A549 (cell line): ENCODE data around the gene ARIH1. TPM values are rescaled to one million over a fixed set of nuclear protein-coding genes. Genes with fewer than 3 reads are reported as not detected.
"Not testable (repeated sequence)": the region's sequence is repeated elsewhere in the genome, so short reads cannot be mapped to it uniquely, and the experiment has no call there.

ENCODE experiments used
- ATAC-seq, 2 experiments: fragments of 200-7000 bp in 1 of 2; fragments of >200 bp in 1 of 2; cut with Nextera tagmentation in 1 of 2; cut with Tn5 transposase in 1 of 2; 3 replicates each; pipeline versions ENCODE4 v1.8.0 to v1.9.1; 2018 to 2020; ENCODE audit warnings: mild to moderate bottlenecking in 1 of 2, moderate library complexity in 1 of 2
- CTCF ChIA-PET: fragments of 300-600 bp; sonication (Branson Sonifier 250); formaldehyde crosslinking; extraction: SDS; loops from one replicate; lab custom pipeline; 2021; ENCODE audit warnings: antibody characterized with exemption, inconsistent platforms; lab: Yijun Ruan, JAX
- POLR2A ChIA-PET: fragments of 350-600 bp; formaldehyde crosslinking; extraction: SDS; loops from one replicate; lab custom pipeline; 2021; ENCODE audit warnings: antibody characterized with exemption, inconsistent platforms; lab: Yijun Ruan, JAX
- DNase-seq, 2 experiments: peaks; one replicate each; pipeline versions ENCODE4 v3.0.0 to v3.0.0-alpha.2; 2011 to 2016; ENCODE audit warnings: low read depth in 1 of 2, low spot score in 1 of 2
- FAIRE-seq: peaks from 2 replicates; lab custom pipeline; 2011; peaks lifted over from hg19 to GRCh38; lab: Jason Lieb, UNC
- H3K27ac ChIP-seq, 2 experiments: fragments of >200 bp; sonication (Bioruptor Twin); formaldehyde crosslinking; 3 replicates each; pipeline ENCODE4 v1.5.1; 2016 to 2017
- H3K4me1 ChIP-seq: fragments of >200 bp; sonication (Bioruptor Twin); formaldehyde crosslinking; 3 replicates; pipeline ENCODE4 v1.6.1; 2016
- H3K4me2 ChIP-seq: fragments of >200 bp; sonication (Bioruptor Twin); formaldehyde crosslinking; 3 replicates; pipeline ENCODE4 v1.6.1; 2016
- H3K4me3 ChIP-seq: fragments of >200 bp; sonication (Bioruptor Twin); formaldehyde crosslinking; 3 replicates; pipeline ENCODE4 v1.5.1; 2016
- H3K9me3 ChIP-seq: fragments of >200 bp; sonication (Bioruptor Twin); formaldehyde crosslinking; 3 replicates; pipeline ENCODE4 v1.6.1; 2016
- ATOH8 ChIP-seq: fragments of 250-450 bp; sonication (Bioruptor Pico); IDR thresholded peaks from 2 replicates; pipeline ENCODE4 v1.5.0; 2020; ENCODE audit warnings: low read depth, mild to moderate bottlenecking, moderate library complexity
- EHF ChIP-seq: fragments of 250-450 bp; sonication (Bioruptor Pico); IDR thresholded peaks from 2 replicates; pipeline ENCODE4 v1.5.0; 2020; ENCODE audit warnings: mild to moderate bottlenecking
- EHMT2 ChIP-seq: fragments of 200-600 bp; sonication (generic); IDR thresholded peaks from 2 replicates; pipeline ENCODE4 v1.6.1; 2016; ENCODE audit warnings: antibody characterized with exemption, low read depth, mild to moderate bottlenecking, moderate library complexity
- FOSB ChIP-seq: fragments of 250-450 bp; sonication (Bioruptor Pico); IDR thresholded peaks from 2 replicates; pipeline ENCODE4 v1.5.0; 2020; ENCODE audit warnings: mild to moderate bottlenecking, moderate library complexity
- HOXB13 ChIP-seq: fragments of 250-450 bp; sonication (Bioruptor Pico); IDR thresholded peaks from 2 replicates; pipeline ENCODE4 v1.5.0; 2020; ENCODE audit warnings: low read depth, mild to moderate bottlenecking, moderate library complexity
- MAFK ChIP-seq: fragments of 450-650 bp; IDR thresholded peaks from 2 replicates; pipeline ENCODE4 v1.6.1; 2014; ENCODE audit not compliant: partially characterized antibody
- NR3C1 ChIP-seq: fragments of >200 bp; sonication (Bioruptor Twin); formaldehyde crosslinking; IDR thresholded peaks from 3 replicates; pipeline ENCODE4 v1.6.1; 2017
- PHF8 ChIP-seq: fragments of 200-600 bp; sonication (generic); IDR thresholded peaks from 2 replicates; pipeline ENCODE4 v1.6.1; 2016; ENCODE audit warnings: low read depth, mild to moderate bottlenecking, antibody characterized with exemption, moderate library complexity, borderline replicate concordance
- POLR2A ChIP-seq: IDR thresholded peaks from 2 replicates; pipeline ENCODE4 v1.6.1; 2012; ENCODE audit warnings: mild to moderate bottlenecking, low read length
- USF2 ChIP-seq: fragments of 450-650 bp; IDR thresholded peaks from 2 replicates; pipeline ENCODE4 v1.6.1; 2014; ENCODE audit warnings: antibody characterized with exemption
- ZFP36 ChIP-seq: fragments of 450-650 bp; IDR thresholded peaks from 2 replicates; pipeline ENCODE4 v1.6.1; 2014; ENCODE audit warnings: borderline replicate concordance; ENCODE audit not compliant: partially characterized antibody
- ZNF302 ChIP-seq: fragments of 250-450 bp; sonication (Bioruptor Pico); IDR thresholded peaks from 2 replicates; pipeline ENCODE4 v1.9.0; 2021; ENCODE audit warnings: inconsistent platforms, mild to moderate bottlenecking, moderate library complexity
- WGBS: methylation state at CpG from one replicate; pipeline ENCODE4 v1.1.6; 2017; ENCODE audit errors: missing lambda C conversion rate; 5-methylcytosine and 5-hydroxymethylcytosine counted together
- polyA plus RNA-seq, 4 experiments: library from polyadenylated mRNA; depleted of rRNA in 3 of 4; stranded (reverse); fragments of >200 nt; fragmentation: RNase III in 1 of 4; extraction: RNeasy Plus Mini Kit Qiagen cat#74134 plus additional on column Dnase treatment in 1 of 4; gene quantifications; 2 replicates in 3 of 4; 3 replicates in 1 of 4; pipeline ENCODE4 v1.2.3, GENCODE V29; 2011 to 2017
- TF ChIP-seq, protein P1 (sequence below): IDR thresholded peaks from 2 replicates; pipeline ENCODE4 v1.6.1; 2012; ENCODE audit warnings: low read depth, borderline replicate concordance
- TF ChIP-seq, protein P2 (sequence below): IDR thresholded peaks from 2 replicates; pipeline ENCODE4 v1.6.1; 2012

Gene ARIH1
- polyA plus RNA-seq, 2 of the 4 experiments (the other 2 are of a cell fraction): 92.6 to 127 TPM

DNA sequence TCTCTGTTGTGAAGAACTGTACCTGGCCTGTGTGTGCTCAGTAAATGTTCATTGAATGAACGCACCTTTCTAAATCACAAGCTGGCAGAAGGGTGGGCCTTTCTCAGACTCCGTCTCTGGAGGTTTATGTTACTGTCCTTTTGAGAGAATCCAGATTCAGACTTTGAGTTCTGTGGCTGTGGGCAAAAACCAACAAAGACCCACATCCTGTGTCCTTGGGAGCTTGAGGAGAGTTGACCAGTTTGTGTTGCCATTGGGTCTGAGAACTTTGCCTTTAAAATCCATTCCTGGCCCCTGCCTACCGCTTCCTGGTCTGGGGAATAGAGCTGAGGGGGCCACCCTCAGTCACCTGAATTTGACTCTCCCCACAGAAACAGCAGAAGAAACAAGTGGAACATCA lies 134.0 kb downstream of the ARIH1 start:
- not testable (repeated sequence) for ATAC-seq, DNase-seq, H3K4me2 ChIP-seq, H3K9me3 ChIP-seq, H3K27ac ChIP-seq, H3K4me3 ChIP-seq, H3K4me1 ChIP-seq, FAIRE-seq
- ChIA-PET CTCF (interaction anchor here (1.2 to 5.5 kb wide), 3 partner anchors 8 to 78 kb away, joined by 3 to 43 read pairs (median 5); partner anchors contain the start of genes BBS4 and HIGD2B), POLR2A (interaction anchor here (1.4 kb wide), 1 partner anchor 8 kb away, joined by 3 read pairs; no protein-coding TSS in a partner anchor)
- WGBS: 88% methylated on average over 3 of the region's 3 CpGs

- H3K27ac ChIP-seq: no peak overlapping the region
- WGBS: 73% methylated on average over 8 of the region's 8 CpGs
- TF ChIP-seq, protein P1, sequence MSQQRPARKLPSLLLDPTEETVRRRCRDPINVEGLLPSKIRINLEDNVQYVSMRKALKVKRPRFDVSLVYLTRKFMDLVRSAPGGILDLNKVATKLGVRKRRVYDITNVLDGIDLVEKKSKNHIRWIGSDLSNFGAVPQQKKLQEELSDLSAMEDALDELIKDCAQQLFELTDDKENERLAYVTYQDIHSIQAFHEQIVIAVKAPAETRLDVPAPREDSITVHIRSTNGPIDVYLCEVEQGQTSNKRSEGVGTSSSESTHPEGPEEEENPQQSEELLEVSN: no peak
- no peak for TF ChIP-seq NR3C1
- TF ChIP-seq ATOH8 (CRISPR knock-in tag): no peak
- TF ChIP-seq FOSB (CRISPR knock-in tag): no peak
- no peak for TF ChIP-seq MAFK
- TF ChIP-seq, protein P2, sequence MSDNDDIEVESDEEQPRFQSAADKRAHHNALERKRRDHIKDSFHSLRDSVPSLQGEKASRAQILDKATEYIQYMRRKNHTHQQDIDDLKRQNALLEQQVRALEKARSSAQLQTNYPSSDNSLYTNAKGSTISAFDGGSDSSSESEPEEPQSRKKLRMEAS: no peak
- TF ChIP-seq ZNF302 (CRISPR knock-in tag): no peak
- ATAC-seq: peak in 1 of 2 experiments; percentile 15; a peak in 1 of 6 replicates
- H3K4me2 ChIP-seq: no peak overlapping the region
- POLR2A ChIA-PET: no interaction called here
- no peak for DNase-seq
- H3K4me1 ChIP-seq: no peaks in the 10 kb centered on the region
- no peak for FAIRE-seq
- CTCF ChIA-PET: interaction anchor here (0.9 to 5.5 kb wide), 2 partner anchors 10 to 113 kb away, joined by 3 to 43 read pairs; no protein-coding TSS in a partner anchor
- H3K4me3 ChIP-seq: no peak overlapping the region
- no peaks in the 10 kb centered on the region for H3K9me3 ChIP-seq
These were observed 135.7 kb downstream of the ARIH1 start for GRCh38 chr15:72609862-72610261.

DNA sequence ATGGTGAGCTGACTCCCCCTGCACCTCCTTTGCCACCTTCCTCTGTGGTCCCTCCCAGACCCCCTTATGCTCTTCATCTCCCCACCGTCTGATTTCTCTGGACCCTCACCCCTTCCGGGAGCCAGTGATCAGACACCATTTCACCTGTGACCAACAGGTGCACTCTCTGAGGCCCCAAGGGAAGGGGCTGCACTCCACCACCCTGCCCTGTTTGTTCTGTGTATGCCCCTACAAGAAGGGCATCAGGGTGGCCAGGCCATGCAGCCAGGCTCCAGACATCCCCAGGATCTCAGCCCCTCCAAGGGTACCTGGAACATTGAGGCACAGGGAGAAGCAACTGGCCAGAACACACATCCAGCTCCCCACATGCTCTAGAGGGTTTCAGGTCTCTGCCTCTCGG lies 138.2 kb downstream of the ARIH1 start:
- H3K9me3 ChIP-seq, H3K4me2 ChIP-seq, FAIRE-seq, H3K4me1 ChIP-seq, H3K27ac ChIP-seq, POLR2A ChIA-PET, H3K4me3 ChIP-seq, DNase-seq, ATAC-seq: not testable (repeated sequence)
- 65% methylated on average over 3 of the region's 3 CpGs for WGBS
- CTCF ChIA-PET: interaction anchor here (1.0 to 5.5 kb wide), 2 partner anchors 12 to 59 kb away, joined by 3 to 43 read pairs; no protein-coding TSS in a partner anchor

DNA sequence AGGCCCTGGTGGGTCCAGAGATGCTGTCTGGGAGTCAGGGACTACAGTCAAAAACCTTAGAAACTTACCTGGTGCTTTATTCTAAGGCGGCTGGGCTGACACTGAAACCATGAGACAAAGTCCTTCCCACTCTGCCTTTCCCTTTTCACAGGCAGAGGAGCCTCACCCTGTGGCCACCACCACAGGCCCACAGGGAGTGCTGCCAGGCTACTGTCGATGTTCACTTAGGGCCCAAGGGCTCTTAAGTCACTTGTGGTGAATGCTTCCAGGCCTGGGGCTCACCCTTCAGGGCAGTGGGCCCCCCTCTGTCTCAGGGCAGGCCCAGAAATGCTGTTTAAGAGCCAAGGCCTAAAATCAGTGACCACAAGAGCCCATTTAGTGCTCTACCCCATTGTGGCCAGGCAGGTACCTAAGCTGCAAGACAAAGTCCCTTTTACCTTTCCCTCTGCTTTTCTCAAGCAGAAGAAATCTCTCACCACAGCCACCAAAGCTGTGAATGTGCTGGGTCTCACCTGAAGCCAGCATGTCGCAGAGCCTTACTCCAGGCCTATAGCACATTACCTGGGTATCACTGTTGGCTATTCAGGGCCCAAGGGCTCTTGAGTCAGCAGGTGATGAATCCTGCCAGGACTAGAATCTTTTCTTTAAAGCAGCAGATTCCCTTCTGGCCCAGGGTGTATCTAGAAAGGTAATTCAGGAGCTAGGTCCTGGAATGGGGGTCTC lies 140.8 kb downstream of the ARIH1 start:
- WGBS: 59% methylated on average over 3 of the region's 3 CpGs
- TF ChIP-seq HOXB13 (no peak), ZFP36 (no peak), PHF8 (no peak), EHF (CRISPR knock-in tag) (no peak), EHMT2 (no peak), POLR2A (no peak), USF2 (no peak), ATOH8 (CRISPR knock-in tag) (no peak)
- TF ChIP-seq, protein P1: no peak
- no peaks in the 10 kb centered on the region for H3K4me1 ChIP-seq
- H3K9me3 ChIP-seq: no peaks in the 10 kb centered on the region
- no peak for FAIRE-seq
- DNase-seq: no peak
- ChIA-PET POLR2A (no interaction called here), CTCF (interaction anchor here (0.7 to 5.7 kb wide), 3 partner anchors 12 to 15 kb away, joined by 3 to 32 read pairs (median 3); no protein-coding TSS in a partner anchor)
- no peak overlapping the region for H3K27ac ChIP-seq
- H3K4me2 ChIP-seq: no peak overlapping the region
- ATAC-seq: no peak; a peak in 1 of 6 replicates
- no peak overlapping the region for H3K4me3 ChIP-seq

DNA sequence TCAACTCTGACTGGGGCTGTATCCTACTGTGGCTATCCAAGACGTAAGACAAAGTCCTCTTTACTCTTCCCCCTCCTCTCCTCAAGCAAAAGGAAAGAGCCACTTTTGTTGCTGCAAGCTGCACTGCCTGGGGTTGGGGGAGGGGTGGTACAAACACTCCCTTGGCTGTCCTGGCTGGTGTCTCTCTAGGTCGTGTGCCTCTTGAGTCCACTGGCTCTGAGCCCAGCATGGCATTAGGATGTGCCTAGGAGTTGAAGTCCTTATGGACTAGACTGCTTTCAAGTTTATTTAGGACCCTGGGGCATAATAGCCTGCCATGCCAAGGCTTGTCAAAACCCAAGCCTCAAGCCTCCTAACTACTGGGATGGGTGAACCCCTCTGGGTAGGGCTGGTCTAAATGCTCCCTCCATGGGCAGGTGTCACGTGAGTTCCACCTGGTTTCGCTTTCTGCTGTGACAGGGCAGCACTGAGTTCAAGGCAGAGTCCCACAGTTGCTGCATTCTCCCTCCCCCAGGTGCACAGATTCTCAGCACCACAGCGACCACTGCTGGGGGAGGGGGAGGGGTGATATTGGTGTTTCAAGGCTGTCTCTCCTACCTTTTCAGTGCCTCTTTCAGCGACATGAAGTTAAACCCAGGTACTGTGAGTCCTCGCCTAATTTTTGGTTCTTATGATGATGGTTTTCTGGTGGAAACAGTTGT lies 141.6 kb downstream of the ARIH1 start:
- 55% methylated on average over 6 of the region's 7 CpGs for WGBS
- H3K4me2 ChIP-seq, FAIRE-seq, H3K27ac ChIP-seq, H3K4me3 ChIP-seq, DNase-seq, H3K4me1 ChIP-seq, H3K9me3 ChIP-seq, ATAC-seq, POLR2A ChIA-PET: not testable (repeated sequence)
- CTCF ChIA-PET: interaction anchor here (0.7 to 5.7 kb wide), 2 partner anchors 14 to 15 kb away, joined by 3 to 32 read pairs; no protein-coding TSS in a partner anchor
